GM21723 (cell line): ENCODE measurements around the gene DNAJB8.

ENCODE experiments used
- ATAC-seq: cut with Tn5 transposase; IDR thresholded peaks from one replicate; pipeline ENCODE4 v1.9.1; 2021; ENCODE audit warnings: mild to moderate bottlenecking, moderate library complexity; ENCODE audit not compliant: unreplicated experiment

DNAJB8 gene

DNA sequence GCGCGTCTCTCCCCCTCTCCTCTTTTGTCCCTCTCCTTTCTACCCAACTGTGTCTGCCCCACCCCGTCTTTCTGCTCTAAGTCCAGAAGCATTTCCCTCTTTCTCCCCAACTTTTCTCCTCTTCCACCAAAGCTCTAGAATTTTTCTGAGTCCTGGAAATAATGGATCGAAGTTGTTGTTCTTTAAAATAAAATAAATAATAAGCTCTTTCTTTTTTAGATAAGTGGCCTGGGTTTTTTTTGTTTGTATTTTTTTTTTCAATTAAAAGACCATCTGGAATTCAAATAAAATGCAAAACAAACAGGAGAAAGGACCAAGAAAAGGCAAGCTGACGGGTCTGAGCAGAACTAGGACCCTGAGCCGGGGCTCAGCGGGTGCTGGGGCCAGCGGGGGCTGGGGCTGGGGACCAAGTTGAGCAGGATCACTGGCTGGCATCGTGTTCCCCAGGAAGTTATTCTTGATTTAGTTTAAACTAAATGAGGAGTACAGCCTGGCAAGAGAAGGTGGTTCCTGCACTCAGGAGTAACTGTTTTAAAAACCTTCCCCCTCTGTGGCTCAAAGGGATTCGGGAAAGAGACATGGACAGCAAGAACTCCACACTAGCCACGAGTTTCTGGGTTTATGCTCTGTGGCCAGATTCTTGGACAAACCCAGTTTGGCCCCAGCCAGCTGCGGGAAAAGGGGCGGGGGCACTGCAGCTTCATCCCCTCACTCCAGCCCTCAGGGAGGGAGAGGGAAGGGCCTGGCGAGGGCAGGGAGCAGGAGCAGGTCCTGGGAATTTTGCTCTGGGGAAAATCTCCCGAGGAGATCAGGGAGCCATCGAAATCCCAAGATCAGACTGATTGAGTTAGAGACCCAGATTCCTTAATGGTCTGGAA, 18.0 kb upstream of the DNAJB8 start:
- no peak for ATAC-seq

DNA sequence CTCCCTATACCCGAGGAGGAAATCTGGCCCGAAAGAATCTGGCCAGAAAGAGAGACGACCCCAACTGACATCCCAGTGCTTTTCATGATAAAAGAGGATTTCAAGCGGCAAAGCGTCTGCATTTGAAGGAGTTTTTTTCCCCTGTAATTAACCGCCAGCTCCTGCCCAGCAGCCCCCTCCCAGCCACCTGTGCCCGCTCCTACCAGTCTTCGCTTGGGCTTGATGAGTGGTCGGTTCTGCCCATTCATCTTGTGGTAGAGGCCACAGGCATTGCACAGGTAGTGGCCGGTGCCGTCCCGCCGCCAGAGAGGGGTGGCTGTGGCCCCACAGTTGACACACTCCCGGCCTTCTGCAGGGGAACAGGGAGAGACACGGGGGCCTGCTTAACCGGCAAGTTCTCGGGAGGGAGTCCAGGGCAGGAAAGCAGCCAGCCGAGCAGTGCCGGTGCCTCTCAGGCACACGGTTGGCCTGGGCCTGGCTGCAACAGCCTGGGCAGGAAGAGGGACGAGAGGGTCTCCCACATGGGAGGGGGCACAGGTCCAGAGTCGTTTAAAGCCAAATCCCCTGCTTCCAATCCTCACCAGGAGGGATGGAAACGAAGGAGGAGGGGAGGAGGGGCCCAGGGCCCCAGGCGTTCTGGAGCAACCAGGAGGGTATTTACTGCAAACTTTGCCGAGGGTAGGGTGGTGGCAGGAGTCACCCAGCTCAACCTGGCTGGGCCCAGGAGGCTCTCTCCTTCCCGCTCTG, 17.1 kb upstream of the DNAJB8 start:
- no peak for ATAC-seq

DNA sequence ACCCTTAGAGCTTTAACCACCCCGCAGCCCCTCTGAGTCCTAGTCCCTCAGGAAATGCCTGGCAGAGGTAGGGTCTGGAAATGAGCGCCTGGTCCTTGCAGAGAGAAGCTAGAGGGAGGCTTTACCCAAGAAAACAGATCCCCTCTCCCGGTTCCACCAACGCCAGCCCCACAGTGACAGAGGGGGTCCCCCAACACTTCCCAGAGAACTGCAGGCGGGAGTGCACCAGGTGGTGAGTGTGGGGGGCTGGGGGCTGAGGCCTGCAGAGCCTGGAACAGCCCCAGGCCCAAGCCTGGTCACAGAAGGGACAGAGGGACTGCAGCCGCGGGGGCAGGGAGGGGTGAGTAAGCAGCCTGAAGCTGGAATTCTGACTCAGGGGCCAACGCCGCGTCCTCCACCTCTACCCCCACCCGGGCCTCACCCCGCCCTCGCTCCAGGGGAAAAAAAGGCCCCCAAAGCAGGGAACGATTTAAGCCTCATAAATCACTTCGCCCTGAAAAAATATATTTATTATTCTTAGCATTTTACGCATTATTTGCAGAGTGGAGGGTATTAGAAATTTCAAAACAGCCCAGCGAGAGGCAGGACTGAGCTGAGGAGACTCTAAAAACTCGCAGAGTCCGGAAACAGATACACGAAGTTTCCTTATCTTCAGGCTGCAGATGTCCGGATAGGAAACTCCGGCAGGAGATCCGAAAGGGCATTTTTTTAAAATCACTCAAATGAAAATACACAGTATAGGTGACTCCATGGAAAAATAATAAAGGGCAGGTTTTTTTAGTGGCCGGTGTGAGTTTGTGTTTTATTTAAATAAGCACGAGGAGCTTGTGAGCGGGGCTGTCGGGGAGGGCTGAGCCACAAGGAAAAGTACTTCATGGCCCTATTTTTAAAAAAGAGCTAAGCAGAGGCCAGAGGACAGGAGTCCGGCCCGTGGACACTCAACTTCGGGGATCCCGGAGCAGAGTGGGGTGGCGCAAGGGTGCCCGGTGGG, 16.3 kb upstream of the DNAJB8 start:
- no peak for ATAC-seq

DNA sequence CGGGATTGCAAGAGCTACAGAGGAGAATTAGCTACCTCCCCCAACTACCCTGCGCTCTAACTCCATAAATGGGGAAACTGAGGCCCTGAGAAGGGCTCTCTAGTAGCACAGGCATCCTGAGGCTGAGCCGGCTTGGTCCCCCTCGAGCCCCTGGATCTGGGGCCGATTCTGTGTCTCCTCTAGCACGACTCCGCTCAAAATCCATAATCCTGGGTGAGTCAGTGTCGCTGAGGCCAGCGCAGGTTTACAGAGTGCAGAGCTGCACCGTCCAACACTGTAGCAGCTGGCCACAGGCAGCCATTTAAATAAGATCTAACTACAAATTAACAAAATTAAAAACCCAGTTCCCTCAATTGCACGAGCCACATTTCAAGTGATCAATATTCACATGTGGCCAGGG, 15.5 kb upstream of the DNAJB8 start:
- ATAC-seq, result no peak

DNA sequence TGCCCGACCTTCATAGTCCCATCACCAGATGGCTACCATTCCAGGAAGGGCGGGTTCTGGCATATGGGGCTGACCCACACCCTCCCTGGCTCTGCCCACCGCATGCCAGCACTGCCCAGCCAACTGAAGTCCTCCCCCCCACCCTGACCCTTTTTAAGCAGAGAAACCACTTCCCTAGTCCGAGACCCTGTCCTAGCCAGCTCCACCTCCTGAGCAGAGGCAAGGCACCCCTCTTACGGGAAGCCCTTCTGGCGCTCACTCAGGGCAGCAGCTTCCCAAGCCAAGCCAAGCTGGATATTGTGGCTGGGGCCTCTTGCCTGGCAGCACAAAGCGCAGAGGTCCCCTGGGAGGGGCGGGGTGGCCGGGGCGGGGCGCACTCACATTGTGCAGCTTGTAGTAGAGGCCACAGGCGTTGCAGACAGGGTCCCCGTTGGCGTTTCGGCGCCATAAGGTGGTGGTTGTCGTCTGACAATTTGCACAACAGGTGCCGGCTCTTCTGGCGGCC, 14.8 kb upstream of the DNAJB8 start:
- no peak for ATAC-seq

DNA sequence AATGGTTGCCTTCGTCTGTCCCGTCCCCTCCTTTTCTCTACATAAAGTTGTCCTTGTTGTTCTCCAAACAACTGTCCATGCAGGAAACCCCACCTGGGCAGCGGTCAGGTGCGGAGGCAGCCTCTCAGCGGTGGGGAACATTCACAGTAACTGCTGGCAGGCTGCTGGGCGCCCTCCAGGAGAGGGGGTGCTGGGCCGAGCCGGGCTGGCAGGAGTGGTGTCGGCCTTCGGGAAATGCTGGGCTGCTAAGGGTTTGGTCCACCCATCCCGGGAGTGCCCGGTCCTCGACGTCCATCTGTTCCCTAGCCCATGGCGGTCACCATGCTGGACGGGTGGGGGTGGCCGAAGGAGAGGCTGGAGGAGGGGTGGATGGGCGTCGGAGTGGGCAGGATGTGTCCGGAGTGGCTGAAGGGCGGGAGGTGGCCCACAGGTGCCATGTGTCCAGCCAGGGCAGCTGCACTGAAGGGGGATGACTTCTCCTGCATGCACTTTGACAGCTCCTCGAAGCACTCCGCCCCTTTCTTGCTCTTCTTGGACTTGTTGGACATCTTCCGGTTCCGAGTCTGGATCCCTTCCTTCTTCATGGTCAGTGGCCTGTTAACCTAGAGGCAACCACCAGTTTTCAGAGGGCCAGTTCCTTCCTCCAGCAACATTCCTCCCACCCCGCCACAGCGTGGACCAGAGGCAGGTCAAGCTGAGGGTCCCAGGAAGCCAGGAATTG, 14.2 kb upstream of the DNAJB8 start:
- no peak for ATAC-seq

DNA sequence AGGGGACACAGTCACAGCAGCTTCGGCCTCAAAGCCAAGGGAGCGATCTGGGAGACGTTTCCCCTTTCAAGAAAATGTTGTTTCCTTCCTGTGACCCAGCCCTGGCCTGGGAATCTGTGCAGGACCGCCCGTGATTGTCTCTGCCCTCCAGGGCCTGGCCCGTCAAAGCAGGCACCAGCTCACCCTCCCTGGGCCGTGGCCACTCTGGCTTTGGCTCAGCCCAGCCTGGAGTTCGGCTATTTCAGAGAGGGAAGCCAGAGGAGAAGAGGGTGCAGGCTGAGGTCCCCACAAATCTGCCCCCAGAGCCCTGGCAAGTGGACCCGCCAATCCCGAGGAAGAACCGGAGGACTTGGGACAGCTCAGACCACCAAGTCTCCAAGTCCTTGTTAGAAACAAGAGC, 13.6 kb upstream of the DNAJB8 start:
- no peak for ATAC-seq

DNA sequence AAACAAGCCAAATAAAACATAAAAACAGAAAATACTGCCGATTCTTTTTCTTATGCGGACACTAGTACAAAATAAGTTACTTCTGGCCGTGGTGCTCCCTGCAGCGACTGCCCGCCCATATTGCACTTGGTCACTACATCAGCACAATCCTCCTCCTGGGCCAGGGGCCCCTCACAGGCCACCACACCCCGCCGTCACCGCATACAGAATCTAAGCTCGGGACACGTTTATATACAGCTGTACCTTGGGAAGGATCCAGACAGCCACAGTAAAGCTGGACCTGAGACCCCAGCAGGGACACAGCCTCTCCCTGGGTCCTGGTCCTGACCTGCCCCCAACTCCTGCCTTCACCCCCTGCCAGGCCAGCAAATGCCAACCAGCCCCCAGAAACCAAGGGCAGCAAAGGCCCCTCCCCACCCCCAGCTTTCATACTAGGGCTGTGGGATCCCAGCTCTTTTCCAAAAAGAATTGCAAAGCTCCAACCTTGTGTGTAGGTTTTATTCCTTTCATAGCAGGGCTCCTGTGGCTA, 12.9 kb upstream of the DNAJB8 start:
- no peak for ATAC-seq

DNA sequence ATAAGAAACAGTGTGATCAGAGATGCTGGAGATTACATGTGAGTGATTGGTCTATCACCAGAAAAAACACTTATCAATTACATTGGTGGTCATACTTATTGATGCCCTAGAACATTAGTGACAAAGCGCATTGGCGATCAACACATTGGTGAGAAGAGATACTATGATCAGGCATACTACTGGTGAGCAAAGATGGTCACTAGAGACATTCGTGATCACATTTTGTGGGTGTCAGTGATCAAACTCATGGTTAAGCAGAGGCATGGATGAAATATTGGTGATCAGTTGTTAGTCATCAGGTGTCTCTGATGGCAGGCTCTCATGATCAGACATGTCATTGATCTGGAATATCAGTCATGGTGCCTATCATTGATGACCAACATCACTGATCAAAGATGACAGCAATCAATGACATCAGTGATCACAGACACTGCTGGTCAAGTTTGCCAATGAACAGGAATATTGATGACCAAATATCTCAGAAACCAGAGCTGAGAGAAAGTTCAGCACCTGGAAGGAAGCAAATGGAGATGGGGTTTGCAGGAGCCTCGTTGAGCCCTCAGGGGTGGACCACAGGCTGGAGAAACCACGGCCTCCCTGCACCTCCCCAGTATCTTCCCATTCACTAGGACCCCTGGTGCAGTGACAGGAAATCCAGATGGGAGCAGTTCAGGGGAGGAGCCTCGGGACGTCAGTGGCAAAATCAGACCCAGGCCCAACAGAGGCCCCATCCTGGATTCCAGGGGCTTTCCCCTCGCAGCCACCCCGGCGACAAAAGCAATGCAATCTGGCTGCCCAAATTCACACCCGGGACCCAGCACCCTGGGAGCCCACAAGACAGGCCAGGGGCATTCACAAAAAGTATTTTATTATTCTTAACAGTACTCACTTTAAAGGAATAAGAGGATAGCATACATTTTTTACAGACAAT, 12.2 kb upstream of the DNAJB8 start:
- ATAC-seq, result no peak

DNA sequence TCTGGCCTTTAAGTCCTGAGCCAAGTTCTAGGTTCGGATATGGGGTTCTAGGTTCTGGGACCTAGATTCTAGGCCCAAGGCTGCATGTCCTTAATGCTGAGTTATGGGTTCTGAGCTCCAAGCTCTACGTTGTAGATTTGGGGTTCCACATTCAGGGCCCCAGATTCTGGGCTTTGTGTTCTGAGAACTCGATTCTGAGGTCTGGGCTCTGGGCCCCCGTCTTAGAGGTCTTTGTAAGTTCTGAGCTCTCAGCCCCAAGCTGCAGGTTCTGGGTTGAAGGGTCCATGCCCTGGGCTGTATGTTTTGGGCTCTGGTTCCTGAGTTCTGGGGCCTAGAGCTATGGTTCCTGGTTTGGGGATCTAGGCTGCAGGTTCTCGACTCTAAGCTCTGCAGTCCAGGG, 10.0 kb upstream of the DNAJB8 start:
- ATAC-seq, result no peak

DNA sequence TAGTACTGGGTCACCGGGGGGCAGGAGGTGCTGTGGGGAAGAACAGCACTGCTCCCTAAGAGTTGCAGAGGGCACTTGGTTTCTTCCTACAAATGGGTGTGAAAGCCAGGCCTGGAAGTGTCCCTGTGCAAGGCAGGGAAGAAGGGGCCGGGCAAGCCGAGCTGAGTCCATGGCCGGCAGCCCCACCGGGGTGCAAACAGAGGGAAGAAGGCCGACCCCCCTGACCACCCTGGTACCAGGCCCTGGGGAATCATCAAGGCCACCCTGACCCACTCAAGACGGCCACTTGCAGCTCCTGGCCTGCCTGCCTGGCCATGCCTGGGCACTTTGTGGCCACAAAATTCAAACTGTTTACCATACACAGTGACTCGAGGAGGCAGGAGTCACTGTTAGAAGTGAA, 8.7 kb upstream of the DNAJB8 start:
- ATAC-seq, result no peak

DNA sequence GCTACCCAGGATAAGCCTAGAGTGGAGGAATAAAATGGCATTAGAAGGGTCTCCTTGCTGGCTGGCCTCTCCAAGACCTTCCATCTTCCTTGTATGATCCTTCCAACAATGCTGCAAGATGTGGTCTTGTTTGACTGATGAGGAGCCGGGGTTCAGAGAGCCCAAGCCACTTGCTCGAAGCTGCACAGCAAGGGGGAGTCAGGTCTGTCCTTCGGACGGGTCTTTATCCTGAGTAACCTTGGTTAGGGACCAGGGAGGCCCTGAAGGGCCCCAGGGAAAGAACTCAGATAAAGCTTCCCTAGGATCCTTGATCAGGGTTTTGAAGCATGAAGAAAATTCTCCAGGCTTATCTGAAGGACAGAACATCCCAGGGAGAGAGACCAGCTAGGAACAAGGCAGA, 7.0 kb upstream of the DNAJB8 start:
- no peak for ATAC-seq

DNA sequence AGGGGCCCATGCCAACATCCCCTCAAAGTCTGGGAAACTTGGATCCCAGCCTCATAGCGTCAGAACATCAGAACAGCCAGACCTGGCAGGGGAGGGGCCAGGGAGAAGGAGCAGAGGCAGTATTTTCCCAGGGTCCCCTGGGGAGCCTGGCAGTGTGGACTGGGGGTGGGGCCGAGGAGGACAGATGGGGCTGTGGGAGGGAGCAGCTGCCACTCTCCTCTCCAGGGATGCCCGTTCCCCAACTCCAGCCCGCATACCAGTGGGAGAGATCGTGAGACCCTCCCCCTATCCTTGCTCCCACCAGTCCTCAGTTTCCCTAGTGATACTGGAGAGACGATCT, 6.5 kb upstream of the DNAJB8 start:
- no peak for ATAC-seq

DNA sequence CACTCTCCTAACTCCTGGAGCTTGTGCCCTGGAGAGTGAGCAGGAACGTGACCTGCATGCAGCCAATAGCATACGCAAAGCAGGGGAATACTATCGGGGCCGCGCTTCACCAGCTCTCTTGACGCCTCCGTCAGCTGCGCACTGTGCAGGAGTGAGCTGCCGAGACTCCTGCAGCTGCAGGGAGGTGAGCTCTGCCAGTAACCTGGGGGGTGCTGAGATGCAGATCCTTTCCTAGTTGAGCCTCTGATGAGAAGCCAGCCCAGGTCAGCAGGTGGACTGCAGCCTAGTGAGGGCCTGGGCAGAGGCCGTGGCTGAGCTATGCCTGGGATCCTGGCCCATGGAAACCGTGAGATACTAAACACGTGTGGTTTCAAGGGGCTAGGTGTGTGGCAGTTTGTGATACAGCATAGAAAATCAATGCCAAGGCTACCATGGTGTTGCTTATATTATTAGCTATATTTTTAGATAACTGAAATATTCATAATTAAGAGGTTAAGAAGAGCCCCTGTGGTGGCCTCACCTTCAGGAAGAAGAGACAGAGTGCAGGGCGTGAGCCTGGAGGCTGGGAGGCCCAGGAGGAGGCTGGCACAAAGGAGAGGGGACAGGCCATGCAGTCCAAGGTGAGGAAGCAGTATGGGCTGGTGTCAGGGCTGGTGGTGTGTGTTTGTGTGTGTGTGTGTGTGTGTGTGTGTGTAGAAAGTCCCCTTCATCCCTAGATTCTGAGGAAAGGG, 5.9 kb upstream of the DNAJB8 start:
- ATAC-seq, result no peak

DNA sequence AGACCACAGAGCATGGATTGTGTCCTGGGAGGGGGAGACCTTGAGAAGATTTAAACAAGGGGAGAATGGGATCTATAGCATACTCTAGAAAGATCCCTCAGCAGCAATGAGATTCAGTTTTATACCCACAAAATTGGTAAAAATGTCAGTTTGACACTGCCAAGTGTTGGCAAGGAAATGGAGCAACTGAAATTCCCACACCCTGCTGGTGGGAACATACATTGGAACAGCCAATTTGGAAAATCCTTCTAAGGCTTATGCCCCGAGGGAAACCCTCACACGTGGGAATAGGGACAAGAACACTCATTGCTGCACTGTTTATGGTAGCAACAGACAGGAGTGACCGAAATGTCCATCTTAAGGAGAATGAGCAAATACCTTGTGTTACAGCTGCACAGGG, 5.0 kb upstream of the DNAJB8 start:
- ATAC-seq, result no peak

DNA sequence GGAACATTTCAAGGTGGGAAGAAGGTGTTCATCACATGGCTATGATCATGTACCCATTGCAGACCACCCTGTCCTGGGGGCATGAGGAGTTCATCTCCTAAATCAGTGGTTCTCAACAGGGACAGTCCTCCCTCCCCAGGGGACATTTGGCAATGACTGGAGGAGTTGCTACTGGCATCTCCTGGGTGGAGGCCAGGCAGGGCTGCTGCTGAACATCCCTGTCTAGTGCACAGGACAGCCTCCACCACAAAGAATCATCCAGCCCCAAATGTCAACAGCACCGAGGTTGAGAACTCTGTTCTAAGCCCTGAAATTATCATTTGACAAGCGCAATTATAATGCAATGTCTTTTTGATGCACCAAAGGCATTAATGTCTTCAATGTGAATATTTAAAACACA, 4.4 kb upstream of the DNAJB8 start:
- no peak for ATAC-seq

DNA sequence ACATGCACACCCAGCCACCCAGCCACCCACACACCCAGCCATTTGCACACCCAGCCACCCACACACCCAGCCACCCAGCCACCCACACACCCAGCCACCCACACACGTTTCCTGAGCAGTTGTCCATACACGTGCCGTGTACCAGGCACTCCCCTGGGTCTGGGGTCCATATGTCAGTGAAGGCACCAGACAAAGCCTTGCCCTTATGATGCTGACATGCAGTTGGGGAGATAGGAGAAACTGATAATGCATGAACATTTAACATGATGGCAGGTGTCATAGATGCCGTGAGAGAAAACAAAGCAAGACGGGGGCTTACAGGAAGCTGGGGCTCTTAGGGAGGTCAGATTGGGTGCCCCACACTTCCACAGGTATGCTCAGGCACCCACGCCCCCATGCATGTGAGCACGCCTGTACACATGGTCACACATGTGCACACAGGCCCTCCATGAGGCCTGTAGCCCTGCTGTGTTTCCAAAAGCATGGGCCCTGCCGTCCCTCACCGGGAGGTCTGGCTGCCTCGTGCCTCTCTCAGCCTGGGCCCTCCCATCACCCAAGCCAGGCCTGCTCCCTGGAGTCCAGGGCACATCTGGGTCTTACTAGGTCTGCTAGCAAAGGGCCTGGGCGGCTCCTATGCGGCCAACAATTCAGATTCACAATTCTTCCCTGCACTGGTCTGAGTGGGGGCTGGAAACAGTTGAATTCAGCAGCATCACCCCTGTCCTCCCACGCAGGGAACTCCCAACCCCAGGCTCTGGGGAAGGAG, 3.6 kb upstream of the DNAJB8 start:
- ATAC-seq, result no peak

DNA sequence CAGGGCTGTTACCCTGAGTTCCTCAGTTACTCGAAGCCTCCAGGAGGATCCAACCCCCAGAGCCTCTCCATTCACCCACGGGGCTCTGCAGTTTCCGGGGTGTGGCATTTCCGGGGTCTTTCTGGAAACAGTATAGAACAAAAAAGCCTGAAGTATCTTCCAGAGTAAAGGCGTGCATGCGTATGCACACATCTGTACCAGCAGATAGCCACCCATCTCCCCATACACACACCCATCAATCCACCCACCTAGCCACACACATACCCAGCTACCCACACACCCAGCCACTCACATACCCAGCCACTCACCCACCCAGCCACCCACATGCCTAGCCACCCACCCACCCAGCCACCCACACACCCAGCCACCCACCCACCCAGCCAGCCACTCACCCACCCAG, 2.9 kb upstream of the DNAJB8 start:
- ATAC-seq, result no peak
